Natural killer cell (primary cell): ENCODE data around the gene LDB2. TPM values are rescaled to one million over a fixed set of nuclear protein-coding genes. Genes with fewer than 3 reads are reported as not detected.

ENCODE experiments used
- ATAC-seq, 3 donors: fragments of 150-1000 bp in 2 of 3; fragments of 200-7000 bp in 1 of 3; cut with Tn5 transposase; 1 replicate in 1 of 3; 2 replicates in 2 of 3; pipeline ENCODE4 v1.10.0; 2021; ENCODE audit warnings: mild to moderate bottlenecking in 2 of 3, moderate library complexity in 2 of 3
- DNase-seq, 2 donors: peaks; one replicate each; pipeline versions ENCODE4 v3.0.0 to v3.0.0-alpha.2; 2013 to 2021; ENCODE audit warnings: mixed read lengths in 1 of 2
- H3K27ac ChIP-seq: one replicate; pipeline ENCODE4 v1.5.1; 2013; ENCODE audit warnings: mild to moderate bottlenecking, low read length
- H3K27me3 ChIP-seq: one replicate; pipeline ENCODE4 v1.6.1; 2013; ENCODE audit warnings: low read length; ENCODE audit not compliant: control insufficient read depth, insufficient read depth
- H3K36me3 ChIP-seq: one replicate; pipeline ENCODE4 v1.6.1; 2013; ENCODE audit warnings: low read length; ENCODE audit not compliant: control insufficient read depth, insufficient read depth
- H3K4me1 ChIP-seq: one replicate; pipeline ENCODE4 v1.6.1; 2013; ENCODE audit warnings: low read length; ENCODE audit not compliant: control insufficient read depth, insufficient read depth
- H3K4me3 ChIP-seq: one replicate; pipeline ENCODE4 v1.5.1; 2013; ENCODE audit warnings: low read length
- H3K9me3 ChIP-seq: one replicate; pipeline ENCODE4 v1.6.1; 2013; ENCODE audit warnings: low read length; ENCODE audit not compliant: control insufficient read depth, insufficient read depth
- H3K27ac Mint-ChIP-seq, 2 donors: one replicate each; pipeline ENCODE4 v1.8.0; 2022; ENCODE audit warnings: mild to moderate bottlenecking in 2 of 2, mixed read lengths in 2 of 2, moderate library complexity in 1 of 2
- H3K27me3 Mint-ChIP-seq, 2 donors: one replicate each; pipeline ENCODE4 v1.8.0; 2022; ENCODE audit warnings: low read depth in 2 of 2, mixed read lengths in 2 of 2
- H3K36me3 Mint-ChIP-seq: one replicate; pipeline ENCODE4 v1.8.0; 2022; ENCODE audit warnings: mixed read lengths
- H3K4me1 Mint-ChIP-seq, 2 donors: one replicate each; pipeline ENCODE4 v1.8.0; 2022; ENCODE audit warnings: mixed read lengths in 2 of 2
- H3K4me3 Mint-ChIP-seq: one replicate; pipeline ENCODE4 v1.8.0; 2022; ENCODE audit warnings: mild to moderate bottlenecking, moderate library complexity, mixed read lengths
- H3K9me3 Mint-ChIP-seq, 2 donors: one replicate each; pipeline ENCODE4 v1.8.0; 2022; ENCODE audit warnings: mixed read lengths in 2 of 2
- WGBS: methylation state at CpG from one replicate; pipeline ENCODE4 v1.1.7; 2013; ENCODE audit warnings: missing lambda C conversion rate; ENCODE audit not compliant: insufficient coverage; 5-methylcytosine and 5-hydroxymethylcytosine counted together
- intact Hi-C: fragments of 100-400 bp; cut with micrococcal nuclease; formaldehyde crosslinking; loops from one replicate; pipeline ENCODE4 v1.14.2; 2022
- total RNA-seq, 4 donors: library from RNA; stranded (reverse); fragments of 120-200 nt in 1 of 4; gene quantifications; one replicate each; pipeline versions ENCODE4 v1.2.3 to v1.2.4, GENCODE V29; 2013 to 2022
- TF ChIP-seq, protein P1 (sequence below): fragments of 200-600 bp; IDR thresholded peaks from one replicate; pipeline ENCODE4 v1.8.0; 2022; ENCODE audit warnings: antibody characterized with exemption

LDB2 gene
- total RNA-seq, 3 donors from 2014 or later (not counting 1 experiment from before 2014, with no cell fraction given), result 8.2 to 14.2 (median 13.6) TPM

DNA sequence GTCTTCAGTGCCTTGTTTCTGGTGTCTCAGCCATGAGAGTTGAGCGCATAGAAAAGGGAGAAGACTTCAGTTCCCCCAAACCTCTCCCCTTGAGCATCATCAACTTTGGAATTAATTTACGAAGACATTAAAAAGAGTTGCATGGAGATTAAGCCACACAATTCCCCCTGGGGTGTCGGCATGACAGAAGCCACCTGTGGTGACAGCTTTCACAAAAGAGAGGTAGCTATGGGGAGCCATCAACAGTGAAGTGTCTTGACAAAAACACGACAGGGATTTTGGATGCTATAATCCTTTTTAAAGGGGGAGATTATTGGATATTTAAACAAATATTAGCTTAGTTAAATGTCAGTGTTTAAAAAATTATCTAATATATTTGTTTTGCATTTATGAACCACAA lies 307.6 kb downstream of the LDB2 start:
- intact Hi-C loops, result no loop called here
- Histone ChIP-seq H3K27me3 (no peaks in the 10 kb centered on the region), H3K4me1 (no peaks in the 10 kb centered on the region), H3K9me3 (no peaks in the 10 kb centered on the region), H3K27ac (no peak overlapping the region), H3K36me3 (no peaks in the 10 kb centered on the region), H3K4me3 (no peak overlapping the region)
- TF ChIP-seq, protein P1, sequence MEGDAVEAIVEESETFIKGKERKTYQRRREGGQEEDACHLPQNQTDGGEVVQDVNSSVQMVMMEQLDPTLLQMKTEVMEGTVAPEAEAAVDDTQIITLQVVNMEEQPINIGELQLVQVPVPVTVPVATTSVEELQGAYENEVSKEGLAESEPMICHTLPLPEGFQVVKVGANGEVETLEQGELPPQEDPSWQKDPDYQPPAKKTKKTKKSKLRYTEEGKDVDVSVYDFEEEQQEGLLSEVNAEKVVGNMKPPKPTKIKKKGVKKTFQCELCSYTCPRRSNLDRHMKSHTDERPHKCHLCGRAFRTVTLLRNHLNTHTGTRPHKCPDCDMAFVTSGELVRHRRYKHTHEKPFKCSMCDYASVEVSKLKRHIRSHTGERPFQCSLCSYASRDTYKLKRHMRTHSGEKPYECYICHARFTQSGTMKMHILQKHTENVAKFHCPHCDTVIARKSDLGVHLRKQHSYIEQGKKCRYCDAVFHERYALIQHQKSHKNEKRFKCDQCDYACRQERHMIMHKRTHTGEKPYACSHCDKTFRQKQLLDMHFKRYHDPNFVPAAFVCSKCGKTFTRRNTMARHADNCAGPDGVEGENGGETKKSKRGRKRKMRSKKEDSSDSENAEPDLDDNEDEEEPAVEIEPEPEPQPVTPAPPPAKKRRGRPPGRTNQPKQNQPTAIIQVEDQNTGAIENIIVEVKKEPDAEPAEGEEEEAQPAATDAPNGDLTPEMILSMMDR, result no peak
- Mint-ChIP-seq H3K4me3 (no peak overlapping the region), H3K36me3 (no peaks in the 10 kb centered on the region), H3K27ac (no peak overlapping the region), H3K9me3 (no peaks in the 10 kb centered on the region), H3K27me3 (no peaks in the 10 kb centered on the region), H3K4me1 (no peaks in the 10 kb centered on the region)
- no peak for DNase-seq
- no peak for ATAC-seq
- WGBS, result 84% methylated on average over 3 of the region's 4 CpGs

DNA sequence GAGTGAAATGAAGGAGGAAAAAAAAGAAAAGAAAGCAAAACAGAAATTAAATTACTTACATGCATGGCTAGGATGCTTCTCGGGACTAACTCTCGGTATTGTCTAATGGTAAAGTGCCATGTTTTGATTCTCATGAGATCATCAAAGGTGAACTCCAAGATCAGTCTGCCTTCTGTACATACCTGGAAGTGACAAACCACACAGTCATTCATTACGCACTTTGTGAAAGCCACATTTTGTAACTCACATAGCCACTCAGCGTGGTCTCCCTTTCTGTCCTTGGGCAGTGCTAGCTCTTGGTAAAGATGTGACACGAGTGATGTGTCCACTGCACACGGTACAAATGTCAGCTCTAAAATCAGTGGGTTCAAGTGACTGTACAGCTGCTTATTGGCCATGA lies 309.8 kb downstream of the LDB2 start:
- Histone ChIP-seq H3K27ac (no peak overlapping the region), H3K36me3 (no peaks in the 10 kb centered on the region), H3K27me3 (no peaks in the 10 kb centered on the region), H3K9me3 (no peaks in the 10 kb centered on the region), H3K4me3 (no peak overlapping the region), H3K4me1 (peaks cover 8% of the 10 kb centered on the region)
- TF ChIP-seq, protein P1, result no peak
- H3K4me1 Mint-ChIP-seq, result peaks cover 5% of the 10 kb centered on the region in 2 donors
- DNase-seq (no peak), ATAC-seq (no peak)
- H3K36me3 Mint-ChIP-seq, result no peaks in the 10 kb centered on the region
- H3K4me3 Mint-ChIP-seq, result no peak overlapping the region
- no peaks in the 10 kb centered on the region for H3K27me3 Mint-ChIP-seq
- WGBS, result 84% methylated on average over 6 of the region's 6 CpGs
- intact Hi-C loops, result no loop called here
- H3K9me3 Mint-ChIP-seq, result no peaks in the 10 kb centered on the region
- H3K27ac Mint-ChIP-seq, result no peak overlapping the region

DNA sequence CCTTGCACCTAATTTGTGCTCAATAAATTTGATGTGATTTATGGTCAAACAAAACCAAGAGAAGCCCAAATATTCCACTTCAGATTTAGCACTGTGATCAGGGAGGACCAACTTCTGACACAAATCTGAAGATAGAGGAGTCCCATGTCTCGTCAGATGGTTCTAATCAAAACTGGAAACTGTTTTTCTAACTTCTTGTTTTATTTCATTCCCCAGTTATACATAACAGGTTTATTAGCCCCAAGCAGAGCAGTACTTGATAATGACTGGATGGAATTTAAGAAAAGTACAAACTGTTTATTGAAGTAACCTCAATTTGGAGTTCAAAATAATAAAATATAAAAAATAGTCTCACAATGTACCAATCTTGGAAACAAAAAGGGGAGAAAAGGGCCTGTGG lies 310.3 kb downstream of the LDB2 start:
- Mint-ChIP-seq H3K4me1 (peaks cover 5% of the 10 kb centered on the region in 2 donors), H3K27ac (no peak overlapping the region), H3K27me3 (no peaks in the 10 kb centered on the region), H3K9me3 (no peaks in the 10 kb centered on the region), H3K36me3 (no peaks in the 10 kb centered on the region), H3K4me3 (no peak overlapping the region)
- no peak for ATAC-seq
- Histone ChIP-seq H3K4me1 (peaks cover 8% of the 10 kb centered on the region), H3K4me3 (no peak overlapping the region), H3K9me3 (no peaks in the 10 kb centered on the region), H3K27ac (no peak overlapping the region), H3K36me3 (no peaks in the 10 kb centered on the region), H3K27me3 (no peaks in the 10 kb centered on the region)
- TF ChIP-seq, protein P1, result no peak
- intact Hi-C loops, result no loop called here
- WGBS, result no CpG with 5 or more reads among the region's 1 CpG
- DNase-seq, result no peak

DNA sequence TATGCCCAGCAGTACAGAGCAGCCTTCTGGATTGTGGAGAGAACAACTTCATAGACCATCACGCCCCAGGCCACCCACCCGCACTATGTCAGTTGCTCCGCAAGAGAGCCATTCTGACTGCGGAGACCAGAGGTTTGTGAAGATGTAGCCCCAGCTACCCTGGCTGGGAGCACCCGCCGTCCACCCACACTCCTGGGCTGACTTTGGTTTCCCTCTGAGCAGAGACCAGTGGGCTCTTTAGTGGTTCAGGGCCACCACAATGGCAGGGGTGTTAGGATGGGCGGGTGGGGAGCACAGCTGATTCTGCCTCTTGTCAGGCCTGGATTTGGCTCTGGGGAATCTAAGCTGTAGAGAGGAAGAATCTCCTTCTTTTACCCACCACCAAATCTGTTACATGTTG lies 313.4 kb downstream of the LDB2 start:
- WGBS, result 92% methylated on average over 6 of the region's 7 CpGs

More for the DNA sequence above, 313.4 kb downstream of the LDB2 start:
- no peak overlapping the region for H3K27ac Mint-ChIP-seq
- DNase-seq, result no peak
- no peak for ATAC-seq
- H3K4me1 ChIP-seq, result peaks cover 8% of the 10 kb centered on the region
- no peak overlapping the region for H3K4me3 Mint-ChIP-seq
- TF ChIP-seq, protein P1, result no peak
- no peaks in the 10 kb centered on the region for H3K27me3 Mint-ChIP-seq
- H3K27ac ChIP-seq, result no peak overlapping the region
- H3K36me3 Mint-ChIP-seq, result no peaks in the 10 kb centered on the region
- peaks cover 5% of the 10 kb centered on the region in 2 donors for H3K4me1 Mint-ChIP-seq
- H3K4me3 ChIP-seq, result no peak overlapping the region
- H3K36me3 ChIP-seq, result no peaks in the 10 kb centered on the region
- no peaks in the 10 kb centered on the region for H3K9me3 Mint-ChIP-seq
- no peaks in the 10 kb centered on the region for H3K9me3 ChIP-seq
- H3K27me3 ChIP-seq, result no peaks in the 10 kb centered on the region
- intact Hi-C loops, result no loop called here
